K562 (cell line): ENCODE measurements around the gene RPL3. TPM values are rescaled to one million over a fixed set of nuclear protein-coding genes. Genes with fewer than 3 reads are reported as not detected.

Experiments
- BRD9 ChIP-seq: fragments of 450-650 bp; IDR thresholded peaks from 2 replicates; pipeline ENCODE4 v1.6.1; 2018; ENCODE audit warnings: low read depth; ENCODE audit not compliant: partially characterized antibody
- JUN ChIP-seq, 2 experiments: sonication (generic) in 1 of 2; formaldehyde crosslinking in 1 of 2; IDR thresholded peaks; 2 replicates each; pipeline versions ENCODE4 v1.6.1 to v1.8.0; 2012 to 2022; ENCODE audit warnings: borderline replicate concordance in 2 of 2, mild to moderate bottlenecking in 2 of 2, improper control_type of control experiment in 1 of 2, low read depth in 1 of 2, low read length in 1 of 2, missing genetic modification reagents in 1 of 2
- ZC3H8 ChIP-seq: fragments of 450-650 bp; IDR thresholded peaks from 2 replicates; pipeline ENCODE4 v1.6.1; 2017
- ZNF644 ChIP-seq: fragments of 200-800 bp; sonication (Bioruptor generic); IDR thresholded peaks from 2 replicates; pipeline ENCODE4 v1.6.1; 2016; ENCODE audit warnings: low read depth, missing genetic modification characterization, missing compliant biosample characterization
- polyA plus RNA-seq, 8 experiments: library from polyadenylated mRNA; depleted of rRNA in 4 of 8; stranded (reverse) in 5 of 8; unstranded in 3 of 8; fragments of >200 nt; fragmentation: Nextera tagmentation in 2 of 8; fragmentation: Illumina TruSeq in 1 of 8; extraction: Ambion mirVana in 2 of 8; extraction: Trizol in 1 of 8; gene quantifications; 2 replicates each; pipeline versions ENCODE4 v1.2.1 to v1.2.3, GENCODE V29; 2011 to 2014; ENCODE audit warnings: inconsistent platforms in 1 of 8, missing spikeins in 1 of 8
- total RNA-seq, 7 experiments: library from RNA; depleted of rRNA in 6 of 7; stranded (reverse); fragments of >200 nt in 6 of 7; fragmentation: Illumina TruSeq in 2 of 7; extraction: Trizol in 2 of 7; gene quantifications; 2 replicates each; pipeline versions ENCODE4 v1.2.1 to v1.2.3, GENCODE V29; 2011 to 2021; ENCODE audit warnings: low replicate concordance in 1 of 7
- TF ChIP-seq, protein P1 (sequence below): fragments of 150-350 bp; conservative IDR thresholded peaks from 2 replicates; pipeline ENCODE4 v1.6.1; 2014; ENCODE audit warnings: low read length
- TF ChIP-seq, protein P2 (sequence below), 2 experiments: IDR thresholded peaks; 2 replicates each; pipeline ENCODE4 v1.6.1; 2011; ENCODE audit warnings: borderline replicate concordance in 1 of 2, control low read depth in 1 of 2, low read depth in 1 of 2, low read length in 1 of 2, mild to moderate bottlenecking in 1 of 2, mixed read lengths in 1 of 2, moderate library complexity in 1 of 2; ENCODE audit not compliant: insufficient read depth in 1 of 2, insufficient read length in 1 of 2, poor library complexity in 1 of 2, severe bottlenecking in 1 of 2; ENCODE audit errors: extremely low read depth in 1 of 2
- TF ChIP-seq, protein P3 (sequence below), 2 experiments: fragments of 450-650 bp in 1 of 2; sonication (generic) in 1 of 2; formaldehyde crosslinking in 1 of 2; IDR thresholded peaks in 1 of 2; conservative IDR thresholded peaks in 1 of 2; 2 replicates each; pipeline versions ENCODE4 v1.6.1 to v1.8.1; 2016 to 2023; ENCODE audit warnings: mild to moderate bottlenecking in 2 of 2, moderate library complexity in 2 of 2, inconsistent platforms in 1 of 2, missing genetic modification reagents in 1 of 2

The RPL3 gene
- total and polyA plus RNA-seq, 9 of the 15 experiments (the other 6 are each of a cell fraction or from before 2014, with no cell fraction given) = 1,624 to 4,066 (median 2,565) TPM

DNA sequence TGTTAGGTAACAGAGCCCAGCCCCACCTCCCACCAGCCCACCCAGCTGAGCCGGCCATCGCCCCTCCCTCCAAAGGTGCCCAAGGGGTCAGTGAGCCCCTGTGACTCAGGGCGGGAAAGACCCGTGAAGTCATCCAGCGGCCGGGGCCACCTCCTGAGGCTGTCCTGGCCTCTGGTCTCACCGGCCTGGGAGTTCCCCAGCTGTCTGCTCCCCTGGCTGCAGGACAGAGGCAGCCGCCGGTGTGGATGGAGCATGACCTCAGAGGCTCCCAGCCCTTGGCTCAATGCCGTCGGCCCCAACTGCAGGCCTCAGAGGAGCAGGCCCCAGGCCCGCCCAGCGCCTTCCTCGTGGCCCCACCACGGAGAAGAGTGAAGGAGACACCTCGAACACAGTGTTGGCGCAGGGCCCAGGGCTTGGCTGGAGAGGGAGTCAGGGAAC, 28.7 kb downstream of the RPL3 start (continued):
- TF ChIP-seq, protein P1, sequence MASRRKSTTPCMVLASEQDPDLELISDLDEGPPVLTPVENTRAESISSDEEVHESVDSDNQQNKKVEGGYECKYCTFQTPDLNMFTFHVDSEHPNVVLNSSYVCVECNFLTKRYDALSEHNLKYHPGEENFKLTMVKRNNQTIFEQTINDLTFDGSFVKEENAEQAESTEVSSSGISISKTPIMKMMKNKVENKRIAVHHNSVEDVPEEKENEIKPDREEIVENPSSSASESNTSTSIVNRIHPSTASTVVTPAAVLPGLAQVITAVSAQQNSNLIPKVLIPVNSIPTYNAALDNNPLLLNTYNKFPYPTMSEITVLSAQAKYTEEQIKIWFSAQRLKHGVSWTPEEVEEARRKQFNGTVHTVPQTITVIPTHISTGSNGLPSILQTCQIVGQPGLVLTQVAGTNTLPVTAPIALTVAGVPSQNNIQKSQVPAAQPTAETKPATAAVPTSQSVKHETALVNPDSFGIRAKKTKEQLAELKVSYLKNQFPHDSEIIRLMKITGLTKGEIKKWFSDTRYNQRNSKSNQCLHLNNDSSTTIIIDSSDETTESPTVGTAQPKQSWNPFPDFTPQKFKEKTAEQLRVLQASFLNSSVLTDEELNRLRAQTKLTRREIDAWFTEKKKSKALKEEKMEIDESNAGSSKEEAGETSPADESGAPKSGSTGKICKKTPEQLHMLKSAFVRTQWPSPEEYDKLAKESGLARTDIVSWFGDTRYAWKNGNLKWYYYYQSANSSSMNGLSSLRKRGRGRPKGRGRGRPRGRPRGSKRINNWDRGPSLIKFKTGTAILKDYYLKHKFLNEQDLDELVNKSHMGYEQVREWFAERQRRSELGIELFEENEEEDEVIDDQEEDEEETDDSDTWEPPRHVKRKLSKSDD = no peak
- TF ChIP-seq, protein P2, sequence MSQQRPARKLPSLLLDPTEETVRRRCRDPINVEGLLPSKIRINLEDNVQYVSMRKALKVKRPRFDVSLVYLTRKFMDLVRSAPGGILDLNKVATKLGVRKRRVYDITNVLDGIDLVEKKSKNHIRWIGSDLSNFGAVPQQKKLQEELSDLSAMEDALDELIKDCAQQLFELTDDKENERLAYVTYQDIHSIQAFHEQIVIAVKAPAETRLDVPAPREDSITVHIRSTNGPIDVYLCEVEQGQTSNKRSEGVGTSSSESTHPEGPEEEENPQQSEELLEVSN (IDR thresholded peaks at IDR 0.05; ENCODE audit: borderline replicate concordance in 1 of 2, extremely low read depth in 1 of 2, insufficient read depth in 1 of 2, insufficient read length in 1 of 2, low read depth in 1 of 2, low read length in 1 of 2, poor library complexity in 1 of 2, severe bottlenecking in 1 of 2) = peak; percentile 15 to 57
- TF ChIP-seq, protein P3, sequence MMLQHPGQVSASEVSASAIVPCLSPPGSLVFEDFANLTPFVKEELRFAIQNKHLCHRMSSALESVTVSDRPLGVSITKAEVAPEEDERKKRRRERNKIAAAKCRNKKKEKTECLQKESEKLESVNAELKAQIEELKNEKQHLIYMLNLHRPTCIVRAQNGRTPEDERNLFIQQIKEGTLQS (IDR thresholded peaks at IDR 0.05) = peak; percentile 38
- TF ChIP-seq, protein P3 (CRISPR knock-in tag; conservative IDR thresholded peaks at IDR 0.05) = no peak
- no peak for TF ChIP-seq BRD9
- TF ChIP-seq ZC3H8 = no peak
- TF ChIP-seq ZNF644 (tag) = no peak
- TF ChIP-seq JUN (IDR thresholded peaks at IDR 0.05; ENCODE audit: borderline replicate concordance, low read depth, low read length) = 0 out of 2 replicates have a peak, but pooled peaks have one; percentile 47
- no peak for TF ChIP-seq JUN (CRISPR knock-in tag; IDR thresholded peaks at IDR 0.05; ENCODE audit: borderline replicate concordance)
